C4-2B (cell line): ENCODE measurements around the gene FOXA1.
"Not testable (repeated sequence)": the region's sequence is repeated elsewhere in the genome, so short reads cannot be mapped to it uniquely, and the experiment has no call there.

Experiments
- H3K27ac ChIP-seq: fragments of 450-650 bp; 2 replicates; pipeline ENCODE4 v1.5.1; 2017
- CTCF ChIP-seq: fragments of 450-650 bp; conservative IDR thresholded peaks from 2 replicates; pipeline ENCODE4 v1.5.1; 2017; ENCODE audit warnings: mild to moderate bottlenecking
- ZFX ChIP-seq: fragments of 450-650 bp; IDR thresholded peaks from 2 replicates; pipeline ENCODE4 v1.6.1; 2017

The FOXA1 gene

GRCh38 chr14:37565550-37565949 lies 29.5 kb downstream of the FOXA1 start:
- H3K27ac ChIP-seq: no peak overlapping the region
- TF ChIP-seq ZFX: no peak
- TF ChIP-seq CTCF: peak; percentile 29

GRCh38 chr14:37563189-37563588 lies 31.9 kb downstream of the FOXA1 start:
- TF ChIP-seq ZFX: no peak
- TF ChIP-seq CTCF: no peak
- no peak overlapping the region for H3K27ac ChIP-seq

- no peak overlapping the region for H3K27ac ChIP-seq
- no peak for TF ChIP-seq CTCF
- TF ChIP-seq ZFX: no peak
Observed at GRCh38 chr14:37559386-37559785, 35.7 kb downstream of the FOXA1 start.

- TF ChIP-seq CTCF (no peak), ZFX (no peak)
- H3K27ac ChIP-seq: no peak overlapping the region
Observed at GRCh38 chr14:37558740-37559139, 36.3 kb downstream of the FOXA1 start.

- not testable (repeated sequence) for H3K27ac ChIP-seq
Observed at GRCh38 chr14:37555596-37555995, 39.5 kb downstream of the FOXA1 start.

- no peak overlapping the region for H3K27ac ChIP-seq
- TF ChIP-seq CTCF: no peak
- no peak for TF ChIP-seq ZFX
Observed at GRCh38 chr14:37553935-37554550, 41.0 kb downstream of the FOXA1 start.

GRCh38 chr14:37551119-37551518 lies 43.9 kb downstream of the FOXA1 start:
- TF ChIP-seq CTCF (no peak), ZFX (no peak)
- no peak overlapping the region for H3K27ac ChIP-seq

GRCh38 chr14:37550511-37550910 lies 44.5 kb downstream of the FOXA1 start:
- no peak overlapping the region for H3K27ac ChIP-seq
- no peak for TF ChIP-seq ZFX
- TF ChIP-seq CTCF: no peak
